ENCODE data around the gene MYLK. TPM values are rescaled to one million over a fixed set of nuclear protein-coding genes. Genes with fewer than 3 reads are reported as not detected.

MYLK gene
- total and polyA plus RNA-seq, 10 of the 15 experiments (the other 5 are each of a cell fraction or from before 2014, with no cell fraction given): 0.04 to 1.6 (median 0.42) TPM; not detected in 1

GRCh38 chr3:123752228-123752627, 131.9 kb downstream of the MYLK start:
- FAIRE-seq (no peak), ATAC-seq (no peak), DNase-seq (ENCODE audit: low read depth, low spot score) (no peak)
- Histone ChIP-seq H3K9me3 (replicated peaks; ENCODE audit: control insufficient read depth, insufficient read depth, low read length) (no peaks in the 10 kb centered on the region), H3K79me2 (ENCODE audit: control insufficient read depth, insufficient read depth, low read length) (no peaks in the 10 kb centered on the region), H3K4me1 (ENCODE audit: control insufficient read depth, insufficient read depth, low read length) (no peaks in the 10 kb centered on the region; the same call in 1 of the 2 replicates), H3K27me3 (replicated peaks in 1 of 2; ENCODE audit: control insufficient read depth in 2 of 2, insufficient read depth in 2 of 2, low read length in 1 of 2) (no peaks in the 10 kb centered on the region; a peak in 2 of 4 replicates), H3K4me3 (no peak overlapping the region), H3K36me3 (ENCODE audit: control insufficient read depth in 2 of 2, insufficient read depth in 2 of 2, low read length in 1 of 2) (no peaks in the 10 kb centered on the region), H3K27ac (ENCODE audit: control insufficient read depth, insufficient read depth) (no peak overlapping the region), H4K20me1 (ENCODE audit: control insufficient read depth, insufficient read depth) (no peaks in the 10 kb centered on the region), H2AFZ (ENCODE audit: control insufficient read depth, low read depth, low read length) (no peak overlapping the region), H3K4me2 (ENCODE audit: control insufficient read depth, insufficient read depth) (no peak overlapping the region), H3K9ac (ENCODE audit: control insufficient read depth, insufficient read depth, low read length) (no peak overlapping the region)
- intact Hi-C loops (cut with micrococcal nuclease; ENCODE audit: unreplicated experiment): no loop called here
- ChIA-PET SMC1A (ENCODE audit: uncharacterized antibody, unreplicated experiment) (no interaction called here), RAD21 (ENCODE audit: unreplicated experiment) (no interaction called here), POLR2A (no interaction called here), CTCF (no interaction called here)
- TF ChIP-seq PAX5 (IDR thresholded peaks at IDR 0.05; ENCODE audit: borderline replicate concordance, low read depth, low read length): no peak
- TF ChIP-seq SREBF2 (IDR thresholded peaks at IDR 0.05; ENCODE audit: low read length): no peak
- no peak for TF ChIP-seq FOS (IDR thresholded peaks at IDR 0.05; ENCODE audit: borderline replicate concordance, extremely low read depth, insufficient read length)
- no peak for TF ChIP-seq NKRF (conservative IDR thresholded peaks at IDR 0.05)
- TF ChIP-seq NR2C2 (IDR thresholded peaks at IDR 0.05; ENCODE audit: borderline replicate concordance, control insufficient read depth, insufficient read length, low read depth): no peak
- no peak for TF ChIP-seq ZNF24 (IDR thresholded peaks at IDR 0.05)
- TF ChIP-seq CEBPB (IDR thresholded peaks at IDR 0.05; ENCODE audit: borderline replicate concordance in 1 of 2, low read depth in 2 of 2, low read length in 2 of 2): no peak
- TF ChIP-seq ZSCAN29 (IDR thresholded peaks at IDR 0.05): no peak
- no peak for TF ChIP-seq MXI1 (IDR thresholded peaks at IDR 0.05; ENCODE audit: low read depth, low read length)
- no peak for TF ChIP-seq NR2C1 (IDR thresholded peaks at IDR 0.05)
- in situ Hi-C loops (cut with MboI): no loop called here
- WGBS (ENCODE audit: insufficient coverage, insufficient replicate concordance, low lambda C conversion rate, missing lambda C conversion rate): 58% methylated on average over 8 of the region's 8 CpGs
- no TSS peak for BruUV-seq (replicated peaks)
